ENCODE results near the gene FOXN3.

DNA sequence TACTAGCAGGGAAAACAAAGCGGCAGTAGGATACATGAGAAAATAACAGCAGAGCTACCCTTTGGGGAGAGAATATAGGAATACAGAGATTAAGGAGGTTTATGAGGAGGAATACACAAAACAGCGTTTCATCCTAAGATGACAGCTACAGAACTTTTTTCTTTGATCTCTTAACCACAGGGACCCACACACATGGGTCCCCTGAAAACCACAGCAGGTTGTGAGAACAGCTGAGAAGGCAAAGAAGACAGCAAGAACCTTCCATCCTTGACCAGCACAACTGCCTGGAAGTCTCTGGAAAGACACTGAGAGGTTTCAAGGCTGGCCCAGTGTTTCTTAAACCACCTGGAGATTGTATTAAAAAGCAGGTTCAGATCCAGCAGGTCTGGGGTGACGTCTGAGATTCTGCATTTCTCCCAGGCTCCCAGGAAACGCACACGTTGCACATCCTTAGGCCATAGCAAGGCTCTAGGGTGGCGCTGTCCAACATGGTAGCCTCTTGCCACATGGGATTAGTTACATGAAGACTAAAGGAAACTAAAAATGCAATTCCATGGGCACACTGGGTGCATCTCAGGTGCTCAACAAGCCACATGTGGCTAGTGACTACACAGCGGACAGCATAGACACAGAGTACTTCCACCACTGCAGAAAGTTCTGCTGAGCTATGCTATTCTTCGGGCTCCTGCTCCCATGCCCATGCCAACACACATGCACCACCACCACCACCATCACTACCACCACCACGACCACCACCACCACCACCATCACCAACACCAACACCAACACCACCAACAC lies 92.3 kb downstream of the FOXN3 start:
- TF ChIP-seq CTCF (IDR thresholded peaks at IDR 0.05): no peak
- TF ChIP-seq POLR2A (IDR thresholded peaks at IDR 0.05): no peak

Data from lower leg skin (tissue), 3 donors.